Stomach smooth muscle (tissue), 2 donors: Measurements from ENCODE around the gene CALHM1.

Experiments
- H3K27ac ChIP-seq: one replicate; pipeline ENCODE4 v1.7.0; 2013; ENCODE audit warnings: mild to moderate bottlenecking, low read length, inconsistent platforms
- H3K27me3 ChIP-seq, 2 donors: one replicate each; pipeline ENCODE4 v1.7.0; 2013; ENCODE audit warnings: low read length in 2 of 2; ENCODE audit not compliant: insufficient read depth in 2 of 2, control insufficient read depth in 1 of 2
- H3K36me3 ChIP-seq, 2 donors: one replicate each; pipeline ENCODE4 v1.7.0; 2013; ENCODE audit warnings: low read length in 2 of 2; ENCODE audit not compliant: control insufficient read depth in 2 of 2, insufficient read depth in 2 of 2
- H3K4me1 ChIP-seq: one replicate; pipeline ENCODE4 v1.7.0; 2013; ENCODE audit warnings: low read length; ENCODE audit not compliant: control insufficient read depth, insufficient read depth
- H3K4me3 ChIP-seq, 2 donors: one replicate each; pipeline ENCODE4 v1.7.0; 2013; ENCODE audit warnings: low read length in 2 of 2
- H3K9ac ChIP-seq, 2 donors: one replicate each; pipeline ENCODE4 v1.7.0; 2013; ENCODE audit warnings: low read length in 2 of 2, mild to moderate bottlenecking in 1 of 2
- H3K9me3 ChIP-seq, 2 donors: one replicate each; pipeline ENCODE4 v1.7.0; 2013; ENCODE audit warnings: low read length in 2 of 2; ENCODE audit not compliant: control insufficient read depth in 2 of 2
- donor health status: healthy.
- donor health status: Pancreatic carcinoma.

Gene CALHM1

GRCh38 chr10:103470761-103471653 lies 12.3 kb upstream of the CALHM1 start:
- Histone ChIP-seq H3K4me3 (no peak overlapping the region), H3K27ac (no peak overlapping the region), H3K9me3 (no peaks in the 10 kb centered on the region), H3K36me3 (no peaks in the 10 kb centered on the region), H3K27me3 (peaks cover 0 to 2% of the 10 kb centered on the region in 2 donors), H3K9ac (no peak overlapping the region), H3K4me1 (no peaks in the 10 kb centered on the region)

GRCh38 chr10:103469201-103469600 lies 10.5 kb upstream of the CALHM1 start:
- Histone ChIP-seq H3K27ac (no peak overlapping the region), H3K9me3 (no peaks in the 10 kb centered on the region), H3K27me3 (no peaks in the 10 kb centered on the region), H3K4me1 (no peaks in the 10 kb centered on the region), H3K4me3 (no peak overlapping the region), H3K9ac (no peak overlapping the region), H3K36me3 (no peaks in the 10 kb centered on the region)

- no peak overlapping the region for H3K4me3 ChIP-seq
- H3K27ac ChIP-seq, result no peak overlapping the region
- H3K27me3 ChIP-seq, result no peaks in the 10 kb centered on the region
- no peaks in the 10 kb centered on the region for H3K4me1 ChIP-seq
- H3K9me3 ChIP-seq, result no peaks in the 10 kb centered on the region
- H3K9ac ChIP-seq, result no peak overlapping the region
- H3K36me3 ChIP-seq, result no peaks in the 10 kb centered on the region
These were observed 8.7 kb upstream of the CALHM1 start for GRCh38 chr10:103467406-103467805.

GRCh38 chr10:103466734-103467133 lies 8.0 kb upstream of the CALHM1 start:
- Histone ChIP-seq H3K4me3 (no peak overlapping the region), H3K27me3 (no peaks in the 10 kb centered on the region), H3K4me1 (no peaks in the 10 kb centered on the region), H3K36me3 (no peaks in the 10 kb centered on the region), H3K9ac (no peak overlapping the region), H3K27ac (no peak overlapping the region), H3K9me3 (no peaks in the 10 kb centered on the region)

- no peak overlapping the region for H3K4me3 ChIP-seq
- H3K9ac ChIP-seq, result no peak overlapping the region
- no peaks in the 10 kb centered on the region for H3K4me1 ChIP-seq
- H3K27ac ChIP-seq, result no peak overlapping the region
- no peaks in the 10 kb centered on the region for H3K9me3 ChIP-seq
- no peaks in the 10 kb centered on the region for H3K27me3 ChIP-seq
- H3K36me3 ChIP-seq, result no peaks in the 10 kb centered on the region
These were observed 6.9 kb upstream of the CALHM1 start for GRCh38 chr10:103465411-103466179.

- Histone ChIP-seq H3K9ac (no peak overlapping the region), H3K9me3 (no peaks in the 10 kb centered on the region), H3K27ac (no peak overlapping the region), H3K4me1 (no peaks in the 10 kb centered on the region), H3K36me3 (no peaks in the 10 kb centered on the region), H3K4me3 (no peak overlapping the region), H3K27me3 (no peaks in the 10 kb centered on the region)
These were observed 4.8 kb upstream of the CALHM1 start for GRCh38 chr10:103463499-103463898.

- no peaks in the 10 kb centered on the region for H3K4me1 ChIP-seq
- no peak overlapping the region for H3K9ac ChIP-seq
- no peak overlapping the region for H3K4me3 ChIP-seq
- H3K27me3 ChIP-seq, result no peaks in the 10 kb centered on the region
- H3K9me3 ChIP-seq, result no peaks in the 10 kb centered on the region
- H3K36me3 ChIP-seq, result no peaks in the 10 kb centered on the region
- H3K27ac ChIP-seq, result no peak overlapping the region
These were observed 915 bp upstream of the CALHM1 start for GRCh38 chr10:103459615-103460014.

GRCh38 chr10:103457896-103458583 lies 660 bp downstream of the CALHM1 start:
- Histone ChIP-seq H3K9me3 (no peaks in the 10 kb centered on the region), H3K4me3 (no peak overlapping the region), H3K36me3 (no peaks in the 10 kb centered on the region), H3K9ac (no peak overlapping the region), H3K4me1 (peaks cover under 1% of the 10 kb centered on the region), H3K27me3 (no peaks in the 10 kb centered on the region), H3K27ac (no peak overlapping the region)

GRCh38 chr10:103457176-103457712 lies 1.5 kb downstream of the CALHM1 start:
- Histone ChIP-seq H3K4me1 (peaks cover 9% of the 10 kb centered on the region), H3K27ac (no peak overlapping the region), H3K4me3 (no peak overlapping the region), H3K9me3 (no peaks in the 10 kb centered on the region), H3K9ac (no peak overlapping the region), H3K36me3 (no peaks in the 10 kb centered on the region), H3K27me3 (no peaks in the 10 kb centered on the region)

- Histone ChIP-seq H3K36me3 (no peaks in the 10 kb centered on the region), H3K4me3 (no peak overlapping the region), H3K9ac (no peak overlapping the region), H3K27me3 (no peaks in the 10 kb centered on the region), H3K9me3 (no peaks in the 10 kb centered on the region), H3K4me1 (peaks cover 17% of the 10 kb centered on the region), H3K27ac (no peak overlapping the region)
These were observed 2.5 kb downstream of the CALHM1 start for GRCh38 chr10:103456074-103456660.
